Stimulated activated CD8-positive, alpha-beta memory T cell treated with anti-CD3 and anti-CD28 coated beads, Interleukin-4, amount 100 ng/mL, for 24 hours (primary cell): ENCODE results near the gene SLC30A3.
"Not testable (repeated sequence)": the region's sequence is repeated elsewhere in the genome, so short reads cannot be mapped to it uniquely, and the experiment has no call there.

Source experiments
- DNase-seq: peaks from one replicate; pipeline ENCODE4 v3.0.0-alpha.2; 2020; ENCODE audit warnings: low read depth

The SLC30A3 gene

GRCh38 chr2:27262379-27263286, at the start of gene SLC30A3:
TSS of gene SLC30A3 (minus strand) at chr2:27263047. CDS start at chr2:27262906, 141 bp downstream.
- DNase-seq, result peak; percentile 58

GRCh38 chr2:27312152-27312551, 49.3 kb upstream of the SLC30A3 start:
- DNase-seq, result no peak

DNA sequence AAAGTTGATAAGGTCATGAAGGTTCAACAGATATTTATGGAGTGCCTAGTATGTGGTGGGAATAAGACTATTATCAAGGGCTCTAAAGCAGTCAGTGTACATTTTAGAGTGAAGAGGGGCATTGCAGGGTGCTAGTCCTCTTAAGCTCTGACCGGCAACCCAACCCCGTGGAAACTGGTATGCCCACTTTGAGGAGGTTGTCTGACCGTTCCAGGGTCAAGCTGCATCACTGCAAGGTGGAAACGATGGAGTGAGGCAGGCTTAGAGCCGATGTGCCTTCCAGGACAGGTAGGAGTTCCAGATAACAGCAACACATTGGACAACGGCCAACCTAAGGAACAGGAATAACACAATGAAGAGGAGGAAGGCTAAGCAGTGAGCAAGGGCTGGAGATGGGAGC, 46.8 kb upstream of the SLC30A3 start:
- no peak for DNase-seq

GRCh38 chr2:27308359-27308881, 45.6 kb upstream of the SLC30A3 start, which contains the start of gene UCN:
TSS of gene UCN (minus strand) at chr2:27308445. CDS start at chr2:27307895, 550 bp downstream.
- DNase-seq, result no peak

GRCh38 chr2:27307545-27308358, 44.9 kb upstream of the SLC30A3 start:
- DNase-seq, result no peak

GRCh38 chr2:27307287-27307544, 44.4 kb upstream of the SLC30A3 start:
- no peak for DNase-seq

- DNase-seq, result peak; percentile 17
Measured at GRCh38 chr2:27306573-27307286, 43.9 kb upstream of the SLC30A3 start.

DNA sequence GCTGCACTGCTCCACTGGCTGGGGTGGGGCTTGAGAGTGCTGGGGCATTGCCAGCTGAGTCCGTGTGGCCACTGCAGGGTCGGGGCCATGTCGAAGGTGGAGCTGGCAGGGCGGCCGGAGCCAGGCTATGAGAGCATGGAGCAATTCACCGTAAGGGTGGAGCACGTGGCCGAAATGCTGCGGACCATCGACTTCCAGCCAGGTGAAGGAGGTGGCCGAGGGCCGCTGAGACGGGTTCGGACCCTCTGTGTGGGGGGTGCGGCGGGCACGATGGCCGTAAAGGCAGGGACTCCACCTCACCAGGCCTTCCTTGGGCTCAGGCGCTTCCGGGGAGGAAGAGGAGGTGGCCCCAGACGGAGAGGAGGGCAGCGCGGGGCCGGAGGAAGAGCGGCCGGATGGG, 43.3 kb upstream of the SLC30A3 start:
- DNase-seq, result no peak

- DNase-seq, result no peak
Measured at GRCh38 chr2:27305516-27305915, 42.7 kb upstream of the SLC30A3 start.

DNA sequence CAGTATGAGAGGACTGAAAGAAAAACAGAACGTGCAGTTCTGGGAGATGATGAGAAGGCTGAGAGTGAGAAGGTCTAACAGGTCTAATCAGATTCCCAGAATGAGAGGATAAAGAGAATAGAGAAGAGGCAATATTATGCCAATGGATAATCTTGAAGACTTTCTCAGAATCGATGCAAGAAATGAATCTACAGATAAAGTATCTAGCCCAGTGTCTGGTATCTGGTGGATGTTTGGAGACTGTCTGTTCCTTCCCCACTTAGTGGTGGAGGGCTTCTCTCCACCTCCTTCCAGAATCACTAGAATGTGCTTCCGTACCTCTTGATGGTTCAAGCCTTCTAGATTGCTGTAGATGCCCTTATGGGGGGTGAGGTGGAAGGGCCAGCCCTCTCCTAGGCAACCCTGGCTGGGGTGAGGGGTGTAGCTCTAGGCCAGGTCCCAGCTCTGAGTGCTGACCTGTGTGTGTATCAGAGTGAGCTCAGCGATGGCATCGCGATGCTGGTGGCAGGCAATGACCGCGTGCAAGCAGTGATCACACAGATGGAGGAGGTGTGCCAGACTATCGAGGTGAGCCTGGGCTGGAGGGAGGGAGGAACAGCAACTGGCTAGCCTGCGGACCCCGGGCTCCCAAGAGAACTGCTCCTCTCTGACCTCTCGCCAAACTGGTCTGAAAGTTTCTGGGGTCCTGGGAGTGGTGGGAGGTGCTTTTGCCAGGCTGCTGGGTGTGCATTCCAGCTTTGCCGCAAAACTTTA, 41.8 kb upstream of the SLC30A3 start:
- no peak for DNase-seq

DNA sequence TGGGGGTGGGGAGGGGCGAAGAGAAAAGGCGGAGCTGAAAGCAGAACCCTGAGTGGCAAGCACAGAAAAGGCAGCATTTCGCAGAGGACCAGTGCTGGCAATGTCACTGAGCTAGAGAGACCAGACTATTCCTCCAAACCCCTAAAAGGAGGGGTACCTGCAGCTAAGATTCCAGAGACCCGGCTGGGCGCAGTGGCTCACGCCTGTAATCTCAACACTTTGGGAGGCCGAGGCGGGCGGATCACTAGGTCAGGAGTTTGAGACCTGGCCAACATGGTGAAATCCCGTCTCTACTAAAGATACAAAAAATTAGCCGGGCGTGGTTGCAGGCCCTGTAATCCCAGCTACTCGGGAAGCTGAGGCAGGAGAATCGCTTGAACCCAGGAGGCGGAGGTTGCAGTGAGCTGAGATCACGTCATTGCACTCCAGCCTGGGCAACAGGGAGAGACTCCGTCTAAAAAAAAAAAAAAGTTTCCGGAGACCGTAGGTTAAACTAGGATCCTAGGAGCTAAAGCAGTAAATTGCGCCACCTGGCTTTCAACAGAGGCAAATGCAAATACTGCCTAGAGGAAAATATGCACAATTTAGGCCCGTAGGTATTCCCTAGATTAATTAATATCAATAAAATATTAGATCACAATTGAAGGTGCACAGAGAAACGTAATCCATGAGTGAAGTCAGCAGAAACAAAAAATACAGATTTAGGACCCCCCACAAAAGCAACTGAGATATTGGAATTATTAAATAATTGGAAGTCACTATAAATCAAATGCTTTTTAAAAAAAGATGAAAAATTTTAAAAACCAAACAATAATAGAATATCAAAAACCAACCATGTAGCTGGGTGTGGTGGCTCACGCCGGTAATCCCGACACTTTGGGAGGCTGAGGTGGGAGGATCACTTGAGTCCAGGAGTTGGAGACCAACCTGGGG, 40.5 kb upstream of the SLC30A3 start:
- no peak for DNase-seq

GRCh38 chr2:27300606-27301005, 37.8 kb upstream of the SLC30A3 start:
- not testable (repeated sequence) for DNase-seq

GRCh38 chr2:27298391-27299080, 35.7 kb upstream of the SLC30A3 start:
- DNase-seq, result no peak

GRCh38 chr2:27297195-27297594, 34.3 kb upstream of the SLC30A3 start:
- no peak for DNase-seq

DNA sequence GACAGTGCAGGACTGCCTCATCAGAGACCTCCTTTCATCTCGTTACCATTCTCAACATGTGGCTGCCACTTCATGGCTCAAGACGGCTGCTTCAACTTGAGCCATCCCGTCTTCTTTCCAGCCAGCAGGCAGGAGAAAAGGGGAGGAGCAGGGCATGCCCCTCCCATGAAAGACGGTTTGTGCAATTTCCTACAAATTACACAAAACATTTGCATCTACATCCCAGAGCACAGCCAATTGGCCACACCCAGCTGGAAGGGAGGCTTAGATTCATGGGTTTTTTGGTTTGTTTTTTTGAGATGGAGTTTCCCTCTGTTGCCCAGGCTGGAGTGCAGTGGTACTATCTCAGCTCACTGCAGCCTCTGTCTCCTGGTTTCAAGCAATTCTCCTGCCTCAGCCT, 33.6 kb upstream of the SLC30A3 start:
- no peak for DNase-seq

DNA sequence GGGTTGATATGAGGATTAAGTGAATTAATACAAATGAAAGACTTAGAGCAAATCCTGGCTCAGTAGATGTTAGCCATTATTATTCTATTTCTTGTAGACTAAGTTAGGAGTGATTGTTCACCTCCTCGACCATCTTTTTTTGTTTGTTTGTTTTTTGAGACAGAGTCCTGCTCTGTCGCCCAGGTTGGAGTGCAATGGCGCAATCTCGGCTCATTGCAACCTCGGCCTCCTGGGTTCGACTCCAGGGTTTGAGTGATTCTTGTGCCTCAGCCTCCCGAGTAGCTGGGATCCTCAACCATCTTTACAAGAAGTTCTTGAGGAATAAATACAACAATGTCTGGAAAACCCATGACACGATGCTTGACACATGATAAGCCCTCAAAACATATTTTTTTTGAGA, 32.1 kb upstream of the SLC30A3 start:
- DNase-seq, result no peak

- no peak for DNase-seq
Measured at GRCh38 chr2:27291865-27292264, 29.0 kb upstream of the SLC30A3 start.

- no peak for DNase-seq
Measured at GRCh38 chr2:27290549-27290948, 27.7 kb upstream of the SLC30A3 start.

- no peak for DNase-seq
Measured at GRCh38 chr2:27288610-27289009, 25.8 kb upstream of the SLC30A3 start.

DNA sequence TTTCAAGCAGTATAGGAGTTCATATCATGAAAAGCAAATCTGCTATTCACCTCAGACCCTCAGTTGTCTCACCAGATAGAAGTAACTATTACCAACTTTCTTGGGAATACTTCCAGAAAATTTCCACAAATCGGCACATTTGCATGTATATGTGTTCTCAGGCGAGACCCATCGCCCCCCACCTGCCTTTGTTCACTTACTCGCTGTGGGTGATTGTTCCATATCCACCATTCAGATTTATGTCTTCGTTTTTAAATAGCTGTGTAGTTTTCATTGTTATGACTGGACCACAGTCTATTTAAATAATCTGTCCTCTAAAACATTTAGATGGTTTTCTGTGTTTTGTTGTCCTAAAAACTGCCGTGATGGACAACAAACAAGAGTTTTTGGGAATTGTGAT, 22.6 kb upstream of the SLC30A3 start:
- DNase-seq, result no peak
